Osteoblast (primary cell): Measurements from ENCODE around the gene FAT1. TPM values are rescaled to one million over a fixed set of nuclear protein-coding genes. Genes with fewer than 3 reads are reported as not detected.

Experiments used
- DNase-seq: peaks from one replicate; pipeline ENCODE4 v3.0.0; 2011; ENCODE audit warnings: low spot score, mixed read lengths; ENCODE audit not compliant: insufficient read length; ENCODE audit errors: missing footprints
- H2AFZ ChIP-seq: 2 replicates; pipeline ENCODE4 v1.6.0; 2011; ENCODE audit warnings: mild to moderate bottlenecking, low read length
- H3K27ac ChIP-seq: 2 replicates; pipeline ENCODE4 v1.5.1; 2011; ENCODE audit warnings: mild to moderate bottlenecking, low read depth, low read length, moderate library complexity
- H3K27me3 ChIP-seq: 2 replicates; pipeline ENCODE4 v1.6.0; 2012; ENCODE audit warnings: mild to moderate bottlenecking, control low read depth, inconsistent platforms, low read length, moderate library complexity; ENCODE audit not compliant: insufficient read depth
- H3K36me3 ChIP-seq: 2 replicates; pipeline ENCODE4 v1.5.1; 2011; ENCODE audit warnings: mild to moderate bottlenecking, low read length, control low read depth, moderate library complexity; ENCODE audit not compliant: insufficient read depth
- H3K4me1 ChIP-seq: 2 replicates; pipeline ENCODE4 v1.5.1; 2011; ENCODE audit warnings: mild to moderate bottlenecking, low read length, control low read depth, moderate library complexity; ENCODE audit not compliant: insufficient read depth
- H3K4me2 ChIP-seq: 2 replicates; pipeline ENCODE4 v1.6.0; 2011; ENCODE audit warnings: mild to moderate bottlenecking, low read length; ENCODE audit not compliant: insufficient read depth
- H3K4me3 ChIP-seq: fragments of 200-600 bp; sonication (generic); 3 replicates; pipeline ENCODE4 v1.5.1; 2012; ENCODE audit warnings: mild to moderate bottlenecking, low read length, inconsistent platforms; ENCODE audit not compliant: insufficient read depth
- H3K79me2 ChIP-seq: 2 replicates; pipeline ENCODE4 v1.6.0; 2012; ENCODE audit warnings: mild to moderate bottlenecking, low read length, control low read depth, inconsistent platforms; ENCODE audit not compliant: insufficient read depth
- H3K9me3 ChIP-seq: 2 replicates; pipeline ENCODE4 v1.5.1; 2011; ENCODE audit warnings: low read depth, low read length, control low read depth
- H4K20me1 ChIP-seq: 2 replicates; pipeline ENCODE4 v1.6.0; 2012; ENCODE audit warnings: mild to moderate bottlenecking, low read length, control low read depth; ENCODE audit not compliant: insufficient read depth
- total RNA-seq: library from RNA; depleted of rRNA; stranded (reverse); fragments of >200 nt; gene quantifications from 2 replicates; pipeline ENCODE4 v1.2.3, GENCODE V29; 2012
- TF ChIP-seq, protein P1 (sequence below): IDR thresholded peaks from 2 replicates; pipeline ENCODE4 v1.5.1; 2011; ENCODE audit warnings: mild to moderate bottlenecking, low read depth, low read length, moderate library complexity; ENCODE audit errors: extremely low read depth

FAT1 gene
- total RNA-seq, 1 donor: 522 TPM

DNA sequence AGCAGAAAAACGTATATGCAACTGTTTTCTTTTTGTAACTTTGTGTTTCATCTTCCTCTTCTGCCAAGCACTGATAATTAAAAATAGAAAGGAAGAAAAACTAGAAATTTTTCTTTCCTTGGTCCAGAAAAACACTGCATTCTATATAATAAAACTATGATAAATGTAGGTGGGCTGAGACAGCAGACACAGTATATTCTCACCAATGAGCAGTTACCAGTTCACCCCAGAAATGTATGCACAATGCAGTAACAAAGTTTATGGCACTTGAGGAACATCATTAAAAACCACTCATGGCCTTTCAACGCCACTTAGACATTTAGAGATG is 79.4 kb downstream of the FAT1 start:
- H3K4me2 ChIP-seq: peak overlapping the region; percentile 16
- H2AFZ ChIP-seq: no peak overlapping the region
- H4K20me1 ChIP-seq: no peaks in the 10 kb centered on the region
- H3K36me3 ChIP-seq: peaks cover 32% of the 10 kb centered on the region
- peaks cover 22% of the 10 kb centered on the region for H3K4me1 ChIP-seq
- no peaks in the 10 kb centered on the region for H3K27me3 ChIP-seq
- H3K4me3 ChIP-seq: no peak overlapping the region
- no peaks in the 10 kb centered on the region for H3K9me3 ChIP-seq
- peak overlapping the region; percentile 61 for H3K27ac ChIP-seq
- TF ChIP-seq, protein P1, sequence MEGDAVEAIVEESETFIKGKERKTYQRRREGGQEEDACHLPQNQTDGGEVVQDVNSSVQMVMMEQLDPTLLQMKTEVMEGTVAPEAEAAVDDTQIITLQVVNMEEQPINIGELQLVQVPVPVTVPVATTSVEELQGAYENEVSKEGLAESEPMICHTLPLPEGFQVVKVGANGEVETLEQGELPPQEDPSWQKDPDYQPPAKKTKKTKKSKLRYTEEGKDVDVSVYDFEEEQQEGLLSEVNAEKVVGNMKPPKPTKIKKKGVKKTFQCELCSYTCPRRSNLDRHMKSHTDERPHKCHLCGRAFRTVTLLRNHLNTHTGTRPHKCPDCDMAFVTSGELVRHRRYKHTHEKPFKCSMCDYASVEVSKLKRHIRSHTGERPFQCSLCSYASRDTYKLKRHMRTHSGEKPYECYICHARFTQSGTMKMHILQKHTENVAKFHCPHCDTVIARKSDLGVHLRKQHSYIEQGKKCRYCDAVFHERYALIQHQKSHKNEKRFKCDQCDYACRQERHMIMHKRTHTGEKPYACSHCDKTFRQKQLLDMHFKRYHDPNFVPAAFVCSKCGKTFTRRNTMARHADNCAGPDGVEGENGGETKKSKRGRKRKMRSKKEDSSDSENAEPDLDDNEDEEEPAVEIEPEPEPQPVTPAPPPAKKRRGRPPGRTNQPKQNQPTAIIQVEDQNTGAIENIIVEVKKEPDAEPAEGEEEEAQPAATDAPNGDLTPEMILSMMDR: no peak
- DNase-seq: no peak
- peaks cover 79% of the 10 kb centered on the region for H3K79me2 ChIP-seq

DNA sequence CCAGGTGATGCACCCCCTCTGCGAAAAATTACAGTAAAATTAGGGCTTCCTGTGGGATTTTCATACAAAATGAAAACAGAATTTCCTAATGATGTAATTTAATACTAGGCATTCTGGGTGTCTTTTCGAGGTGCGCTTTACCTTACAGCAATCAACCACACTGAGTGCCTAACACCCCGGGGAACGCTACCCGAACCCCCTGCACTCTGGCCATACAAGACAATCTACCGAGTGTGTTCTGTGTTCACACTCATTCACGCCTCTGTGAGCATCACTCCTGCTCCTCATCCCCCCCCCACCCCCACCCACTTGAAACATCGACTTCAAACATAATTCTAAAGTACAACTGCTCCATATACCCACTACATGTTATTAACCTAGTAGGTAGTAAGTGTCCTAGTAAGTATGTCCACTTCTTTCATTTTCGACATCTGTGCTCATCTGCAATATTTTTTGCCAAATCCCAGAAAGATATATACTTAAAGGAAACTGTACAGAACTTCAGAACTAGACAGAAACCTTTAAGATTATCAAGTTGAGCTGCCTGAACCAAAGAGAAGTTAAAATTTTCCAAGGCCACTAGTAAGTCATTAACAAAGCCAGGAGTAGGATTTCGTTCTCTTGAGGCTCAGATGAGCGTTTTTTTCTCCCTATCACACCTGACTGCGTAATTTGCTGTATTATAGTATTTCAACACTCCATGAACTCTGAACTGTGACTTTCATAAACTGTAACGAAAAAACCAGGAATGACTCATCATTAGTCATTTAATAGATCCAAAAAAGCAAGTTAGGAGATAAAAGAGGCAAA is 80.0 kb downstream of the FAT1 start:
- Histone ChIP-seq H3K79me2 (peaks cover 79% of the 10 kb centered on the region), H3K27ac (peak overlapping the region; percentile 61), H3K36me3 (peaks cover 32% of the 10 kb centered on the region), H3K4me2 (peak overlapping the region; percentile 16), H3K4me1 (peaks cover 22% of the 10 kb centered on the region), H3K4me3 (no peak overlapping the region), H3K27me3 (no peaks in the 10 kb centered on the region), H2AFZ (no peak overlapping the region), H4K20me1 (no peaks in the 10 kb centered on the region), H3K9me3 (no peaks in the 10 kb centered on the region)
- TF ChIP-seq, protein P1: no peak
- peak; percentile 78 for DNase-seq

DNA sequence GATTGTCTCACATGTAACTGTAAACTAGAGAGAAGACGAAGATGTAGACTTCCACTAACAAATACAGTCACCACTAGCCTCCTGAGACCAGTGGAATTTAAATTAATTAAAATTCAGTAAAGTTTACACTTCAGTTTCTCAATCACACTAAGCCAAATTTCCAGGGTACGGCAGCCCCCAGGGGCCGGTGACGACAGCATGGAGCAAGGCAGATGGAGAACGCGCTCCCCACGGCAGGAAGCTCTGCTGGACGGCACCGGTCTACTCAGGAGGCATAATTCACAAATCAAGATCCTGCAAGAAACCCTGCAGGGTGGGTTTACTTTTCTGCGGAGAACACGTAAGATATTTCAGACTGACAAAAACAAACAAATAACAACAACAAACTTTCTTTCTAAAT is 80.7 kb downstream of the FAT1 start:
- Histone ChIP-seq H3K27me3 (no peaks in the 10 kb centered on the region), H3K36me3 (peaks cover 33% of the 10 kb centered on the region), H2AFZ (no peak overlapping the region), H3K4me1 (peaks cover 22% of the 10 kb centered on the region), H3K79me2 (peaks cover 81% of the 10 kb centered on the region), H3K9me3 (no peaks in the 10 kb centered on the region), H3K4me2 (no peak overlapping the region), H3K4me3 (no peak overlapping the region), H3K27ac (no peak overlapping the region), H4K20me1 (no peaks in the 10 kb centered on the region)
- no peak for DNase-seq
- TF ChIP-seq, protein P1: no peak

DNA sequence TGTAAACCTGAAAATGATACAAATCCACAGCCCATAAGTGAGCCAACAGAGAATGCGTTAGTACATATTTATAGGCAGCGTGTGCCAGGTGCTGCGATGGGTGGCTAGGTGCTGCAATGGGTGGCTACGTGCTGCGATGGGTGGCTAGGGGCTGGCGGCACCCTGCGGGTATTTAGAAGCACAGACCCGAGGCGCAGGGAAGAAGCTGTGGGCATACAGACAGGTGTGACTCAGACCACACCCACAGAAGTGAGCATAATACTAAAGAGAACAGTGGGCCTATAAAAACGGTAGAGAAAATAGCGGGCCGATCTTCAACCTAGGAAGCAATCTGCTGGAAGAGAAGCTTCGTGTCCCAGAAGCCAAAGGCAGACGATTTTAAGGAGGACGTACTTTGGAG is 81.1 kb downstream of the FAT1 start:
- Histone ChIP-seq H3K79me2 (peaks cover 77% of the 10 kb centered on the region), H3K4me3 (no peak overlapping the region), H3K27me3 (no peaks in the 10 kb centered on the region), H3K4me2 (no peak overlapping the region), H3K9me3 (no peaks in the 10 kb centered on the region), H3K4me1 (peaks cover 22% of the 10 kb centered on the region), H3K36me3 (peaks cover 35% of the 10 kb centered on the region), H3K27ac (no peak overlapping the region), H4K20me1 (no peaks in the 10 kb centered on the region), H2AFZ (no peak overlapping the region)
- no peak for DNase-seq
- TF ChIP-seq, protein P1: no peak
